Parathyroid adenoma (tissue), 2 donors: ENCODE measurements around the gene TLR5.

ENCODE experiments used
- H2AFZ ChIP-seq: fragments of 300-600 bp; sonication (generic); one replicate; pipeline ENCODE4 v1.7.0; 2017; ENCODE audit warnings: antibody characterized with exemption, mild to moderate bottlenecking
- H3K27ac ChIP-seq: fragments of 300-600 bp; sonication (generic); one replicate; pipeline ENCODE4 v1.7.0; 2017
- H3K27me3 ChIP-seq: fragments of 300-600 bp; sonication (generic); one replicate; pipeline ENCODE4 v1.7.0; 2017; ENCODE audit warnings: low read length; ENCODE audit not compliant: control insufficient read depth, insufficient read depth
- H3K36me3 ChIP-seq: fragments of 300-600 bp; sonication (generic); one replicate; pipeline ENCODE4 v1.7.0; 2017; ENCODE audit warnings: low read length; ENCODE audit not compliant: control insufficient read depth, insufficient read depth
- H3K4me1 ChIP-seq: fragments of 300-600 bp; sonication (generic); one replicate; pipeline ENCODE4 v1.7.0; 2017; ENCODE audit warnings: control low read depth
- H3K4me2 ChIP-seq: fragments of 300-600 bp; sonication (generic); one replicate; pipeline ENCODE4 v1.7.0; 2017; ENCODE audit warnings: low read length
- H3K4me3 ChIP-seq: fragments of 300-600 bp; sonication (generic); one replicate; pipeline ENCODE4 v1.7.0; 2017; ENCODE audit warnings: low read depth, low read length
- H3K79me2 ChIP-seq: fragments of 300-600 bp; sonication (generic); one replicate; pipeline ENCODE4 v1.7.0; 2017; ENCODE audit warnings: control low read depth
- H3K9ac ChIP-seq: fragments of 300-600 bp; sonication (generic); one replicate; pipeline ENCODE4 v1.7.0; 2017; ENCODE audit warnings: mild to moderate bottlenecking
- H3K9me3 ChIP-seq: fragments of 300-600 bp; sonication (generic); one replicate; pipeline ENCODE4 v1.7.0; 2017; ENCODE audit warnings: low read length; ENCODE audit not compliant: control insufficient read depth
- CTCF ChIP-seq: fragments of 300-600 bp; sonication (generic); IDR thresholded peaks from one replicate; pipeline ENCODE4 v1.7.0; 2017; ENCODE audit warnings: antibody characterized with exemption, mild to moderate bottlenecking
- donor health status: primary hyperparathyroidism.

The TLR5 gene

GRCh38 chr1:223062177-223062576 is 80.9 kb downstream of the TLR5 start:
- H3K36me3 ChIP-seq = no peaks in the 10 kb centered on the region
- H3K4me3 ChIP-seq = no peak overlapping the region
- no peak overlapping the region for H3K4me2 ChIP-seq
- no peak overlapping the region for H3K9ac ChIP-seq
- no peaks in the 10 kb centered on the region for H3K4me1 ChIP-seq
- no peaks in the 10 kb centered on the region for H3K27me3 ChIP-seq
- H2AFZ ChIP-seq = no peak overlapping the region
- no peaks in the 10 kb centered on the region for H3K9me3 ChIP-seq
- no peak for TF ChIP-seq CTCF
- H3K27ac ChIP-seq = no peak overlapping the region
- H3K79me2 ChIP-seq = no peaks in the 10 kb centered on the region

- no peaks in the 10 kb centered on the region for H3K27me3 ChIP-seq
- no peak for TF ChIP-seq CTCF
Observed at GRCh38 chr1:223059526-223059925, 83.5 kb downstream of the TLR5 start.

More at GRCh38 chr1:223059526-223059925, 83.5 kb downstream of the TLR5 start:
- Histone ChIP-seq H3K36me3 (no peaks in the 10 kb centered on the region), H3K9ac (no peak overlapping the region), H2AFZ (no peak overlapping the region), H3K9me3 (no peaks in the 10 kb centered on the region), H3K27ac (no peak overlapping the region), H3K4me2 (no peak overlapping the region), H3K4me1 (no peaks in the 10 kb centered on the region), H3K4me3 (no peak overlapping the region), H3K79me2 (no peaks in the 10 kb centered on the region)
